NB4 (cell line): ENCODE results near the gene PLCH2.

ENCODE experiments used
- MYC ChIP-seq: IDR thresholded peaks from 2 replicates; pipeline ENCODE4 v1.6.1; 2011; ENCODE audit warnings: low read depth, low read length
- POLR2A ChIP-seq: IDR thresholded peaks from 2 replicates; pipeline ENCODE4 v1.6.1; 2011; ENCODE audit warnings: mild to moderate bottlenecking; ENCODE audit not compliant: insufficient read length; ENCODE audit errors: extremely low read depth
- TF ChIP-seq, protein P1 (sequence below): IDR thresholded peaks from one replicate; pipeline ENCODE4 v1.5.1; 2012; ENCODE audit warnings: low read depth, low read length
- TF ChIP-seq, protein P2 (sequence below): IDR thresholded peaks from 2 replicates; pipeline ENCODE4 v1.6.1; 2011; ENCODE audit warnings: low read depth, low read length

DNA sequence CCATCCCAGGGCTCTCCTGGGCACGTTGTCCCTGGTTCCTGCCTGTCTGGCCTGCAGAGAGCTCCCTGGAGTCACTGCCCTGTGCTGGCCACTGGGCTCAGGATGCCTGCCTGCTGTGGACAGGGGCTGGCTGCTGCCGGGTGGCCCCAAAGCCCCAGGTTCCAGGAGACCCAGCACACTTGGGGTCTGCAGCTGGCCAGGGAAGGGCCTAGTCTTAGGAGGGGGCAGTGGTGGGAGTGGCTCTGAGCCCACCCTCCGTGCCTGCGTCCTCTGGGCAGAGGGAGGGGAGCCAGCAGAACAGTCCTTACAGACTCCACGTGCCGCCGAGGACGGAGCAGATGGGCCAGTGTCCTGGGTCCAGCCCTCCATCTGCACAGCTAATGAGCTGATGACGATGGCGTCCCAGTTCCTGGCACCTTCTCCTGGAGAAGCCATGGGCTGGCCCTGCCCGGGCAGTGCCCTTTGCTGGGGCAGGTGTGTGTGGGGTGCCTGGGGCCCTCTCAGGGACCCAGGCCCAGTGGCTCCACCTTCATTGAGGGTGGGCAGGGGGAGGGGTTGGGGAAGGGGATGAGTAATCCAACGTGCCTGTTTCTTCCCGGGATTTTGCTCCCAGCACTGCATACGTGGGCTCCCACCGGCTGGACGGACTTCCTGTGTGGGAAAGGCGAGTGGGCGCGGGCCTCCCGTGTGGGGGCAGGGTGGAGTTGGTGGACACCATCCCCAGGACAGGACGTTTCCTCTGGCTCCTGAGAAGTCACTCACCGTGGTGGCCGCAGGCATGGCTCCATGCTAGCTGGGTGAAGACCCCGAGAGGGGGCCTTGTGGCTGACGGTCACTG lies 6.8 kb upstream of the PLCH2 start:
- TF ChIP-seq, protein P1, sequence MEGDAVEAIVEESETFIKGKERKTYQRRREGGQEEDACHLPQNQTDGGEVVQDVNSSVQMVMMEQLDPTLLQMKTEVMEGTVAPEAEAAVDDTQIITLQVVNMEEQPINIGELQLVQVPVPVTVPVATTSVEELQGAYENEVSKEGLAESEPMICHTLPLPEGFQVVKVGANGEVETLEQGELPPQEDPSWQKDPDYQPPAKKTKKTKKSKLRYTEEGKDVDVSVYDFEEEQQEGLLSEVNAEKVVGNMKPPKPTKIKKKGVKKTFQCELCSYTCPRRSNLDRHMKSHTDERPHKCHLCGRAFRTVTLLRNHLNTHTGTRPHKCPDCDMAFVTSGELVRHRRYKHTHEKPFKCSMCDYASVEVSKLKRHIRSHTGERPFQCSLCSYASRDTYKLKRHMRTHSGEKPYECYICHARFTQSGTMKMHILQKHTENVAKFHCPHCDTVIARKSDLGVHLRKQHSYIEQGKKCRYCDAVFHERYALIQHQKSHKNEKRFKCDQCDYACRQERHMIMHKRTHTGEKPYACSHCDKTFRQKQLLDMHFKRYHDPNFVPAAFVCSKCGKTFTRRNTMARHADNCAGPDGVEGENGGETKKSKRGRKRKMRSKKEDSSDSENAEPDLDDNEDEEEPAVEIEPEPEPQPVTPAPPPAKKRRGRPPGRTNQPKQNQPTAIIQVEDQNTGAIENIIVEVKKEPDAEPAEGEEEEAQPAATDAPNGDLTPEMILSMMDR = no peak
- no peak for TF ChIP-seq MYC
- no peak for TF ChIP-seq POLR2A
- TF ChIP-seq, protein P2, sequence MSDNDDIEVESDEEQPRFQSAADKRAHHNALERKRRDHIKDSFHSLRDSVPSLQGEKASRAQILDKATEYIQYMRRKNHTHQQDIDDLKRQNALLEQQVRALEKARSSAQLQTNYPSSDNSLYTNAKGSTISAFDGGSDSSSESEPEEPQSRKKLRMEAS = no peak
